C4-2B (cell line): ENCODE results near the gene FAM181A.

ENCODE experiments used
- CTCF ChIP-seq: fragments of 450-650 bp; conservative IDR thresholded peaks from 2 replicates; pipeline ENCODE4 v1.5.1; 2017; ENCODE audit warnings: mild to moderate bottlenecking
- ZFX ChIP-seq: fragments of 450-650 bp; IDR thresholded peaks from 2 replicates; pipeline ENCODE4 v1.6.1; 2017

DNA sequence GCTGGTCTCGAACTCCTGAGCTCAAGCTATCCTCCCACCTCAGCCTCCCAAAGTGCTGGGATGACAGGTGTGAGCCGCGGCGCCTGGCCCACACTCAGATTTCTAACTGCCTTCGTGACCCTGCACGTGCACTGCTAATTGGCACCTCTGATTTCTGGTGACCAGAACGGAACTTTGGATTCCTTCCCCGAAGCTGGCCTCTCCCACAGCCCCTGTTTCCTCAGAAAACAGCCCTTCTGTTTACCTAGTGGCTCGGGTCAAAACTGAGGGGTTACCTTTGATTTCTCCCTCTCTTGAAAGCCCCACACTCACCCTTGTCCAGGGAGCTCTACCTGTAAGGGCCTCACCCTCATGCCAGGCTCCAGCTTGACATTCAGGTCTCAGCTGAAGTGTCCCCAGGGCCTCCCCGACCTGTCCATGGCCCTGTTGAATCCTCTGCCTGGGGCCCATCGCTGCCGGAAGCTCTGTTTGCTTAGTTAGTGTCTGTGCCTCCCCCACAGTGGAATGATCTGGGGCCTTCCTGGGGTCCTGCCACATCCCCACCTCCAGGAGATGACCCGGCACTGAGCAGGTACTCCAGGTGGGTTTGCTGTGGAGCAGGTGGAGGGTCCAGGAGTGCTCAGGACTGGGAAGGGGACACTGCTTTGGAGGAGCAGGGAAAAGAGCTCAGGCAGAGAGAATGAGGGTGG lies 24.4 kb upstream of the FAM181A start:
- TF ChIP-seq CTCF (no peak), ZFX (no peak)
